ENCODE results near the gene NOP56.

The NOP56 gene, protein sequence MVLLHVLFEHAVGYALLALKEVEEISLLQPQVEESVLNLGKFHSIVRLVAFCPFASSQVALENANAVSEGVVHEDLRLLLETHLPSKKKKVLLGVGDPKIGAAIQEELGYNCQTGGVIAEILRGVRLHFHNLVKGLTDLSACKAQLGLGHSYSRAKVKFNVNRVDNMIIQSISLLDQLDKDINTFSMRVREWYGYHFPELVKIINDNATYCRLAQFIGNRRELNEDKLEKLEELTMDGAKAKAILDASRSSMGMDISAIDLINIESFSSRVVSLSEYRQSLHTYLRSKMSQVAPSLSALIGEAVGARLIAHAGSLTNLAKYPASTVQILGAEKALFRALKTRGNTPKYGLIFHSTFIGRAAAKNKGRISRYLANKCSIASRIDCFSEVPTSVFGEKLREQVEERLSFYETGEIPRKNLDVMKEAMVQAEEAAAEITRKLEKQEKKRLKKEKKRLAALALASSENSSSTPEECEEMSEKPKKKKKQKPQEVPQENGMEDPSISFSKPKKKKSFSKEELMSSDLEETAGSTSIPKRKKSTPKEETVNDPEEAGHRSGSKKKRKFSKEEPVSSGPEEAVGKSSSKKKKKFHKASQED

DNA sequence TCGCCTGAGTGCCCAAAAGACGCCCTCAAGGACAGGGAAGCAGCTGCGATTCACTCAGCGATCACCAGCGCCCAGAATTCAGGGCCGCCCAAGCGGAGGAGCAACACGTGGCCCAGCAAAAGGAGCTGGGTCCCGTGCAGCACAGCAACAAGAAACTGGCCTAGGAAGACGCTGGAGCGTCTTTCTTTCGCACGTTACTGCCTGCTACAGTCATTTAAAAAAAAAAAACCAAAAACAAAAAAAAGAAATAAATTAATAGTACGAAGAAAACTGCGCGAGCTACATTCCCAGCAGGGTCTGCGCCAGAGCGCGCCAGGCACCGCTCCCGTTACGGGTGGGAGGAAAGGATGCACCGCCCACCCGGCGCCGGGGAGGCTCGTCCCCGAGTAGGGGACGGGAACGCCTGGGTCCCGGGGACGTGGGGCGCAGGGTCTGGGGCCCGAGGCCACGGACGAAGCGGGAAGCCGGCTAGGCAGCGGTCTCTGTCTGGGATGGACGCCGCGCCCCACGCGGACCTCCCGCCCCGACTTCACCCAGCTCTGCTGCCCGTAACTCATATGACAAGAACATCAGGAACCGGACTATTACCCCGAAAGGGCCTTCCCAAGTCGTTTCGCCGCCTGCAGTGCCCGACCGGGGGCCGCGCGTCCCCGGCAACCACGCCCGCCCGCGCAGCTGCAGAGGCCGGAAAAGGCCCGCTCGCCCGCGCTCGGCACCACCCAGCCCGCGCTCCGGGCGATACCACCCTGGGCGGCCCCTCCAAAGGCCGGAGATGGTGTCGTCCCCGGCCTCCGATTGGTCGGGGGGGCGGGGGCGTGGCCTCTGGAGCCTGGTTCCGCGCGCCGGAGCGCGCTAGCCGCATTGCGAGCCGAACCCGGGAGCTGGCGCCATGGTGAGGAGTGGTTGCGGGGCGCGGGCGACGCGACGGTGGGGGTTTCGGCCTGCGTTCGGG, at the start of gene NOP56:
NOP56 (plus strand) TSS at position 861 of the 952 bp plus-strand sequence; CDS start at position 890, 29 bp downstream.
- DNase-seq, result peak; percentile 97 to 98 (median 97)

DNA sequence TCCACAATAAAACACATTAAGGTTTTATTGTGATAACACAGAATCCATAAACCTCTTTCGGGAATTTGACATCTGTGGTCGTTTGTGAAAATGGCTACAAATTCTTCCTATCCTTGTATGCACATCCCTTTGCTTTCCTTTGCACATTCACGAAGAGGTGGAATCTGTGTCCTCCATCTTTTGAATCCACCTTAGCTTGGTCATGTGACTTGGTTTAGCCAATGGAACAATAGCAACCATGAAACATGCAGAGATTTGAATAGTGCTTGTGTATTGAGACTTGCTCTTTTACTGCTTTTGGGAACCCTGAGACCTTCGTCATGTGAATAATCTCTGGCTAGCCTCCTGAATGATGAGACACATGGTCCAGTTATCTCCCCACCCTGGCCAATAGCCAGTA, 49.7 kb upstream of the NOP56 start:
- peak in 1 of 3 experiments; percentile 62 for DNase-seq

DNA sequence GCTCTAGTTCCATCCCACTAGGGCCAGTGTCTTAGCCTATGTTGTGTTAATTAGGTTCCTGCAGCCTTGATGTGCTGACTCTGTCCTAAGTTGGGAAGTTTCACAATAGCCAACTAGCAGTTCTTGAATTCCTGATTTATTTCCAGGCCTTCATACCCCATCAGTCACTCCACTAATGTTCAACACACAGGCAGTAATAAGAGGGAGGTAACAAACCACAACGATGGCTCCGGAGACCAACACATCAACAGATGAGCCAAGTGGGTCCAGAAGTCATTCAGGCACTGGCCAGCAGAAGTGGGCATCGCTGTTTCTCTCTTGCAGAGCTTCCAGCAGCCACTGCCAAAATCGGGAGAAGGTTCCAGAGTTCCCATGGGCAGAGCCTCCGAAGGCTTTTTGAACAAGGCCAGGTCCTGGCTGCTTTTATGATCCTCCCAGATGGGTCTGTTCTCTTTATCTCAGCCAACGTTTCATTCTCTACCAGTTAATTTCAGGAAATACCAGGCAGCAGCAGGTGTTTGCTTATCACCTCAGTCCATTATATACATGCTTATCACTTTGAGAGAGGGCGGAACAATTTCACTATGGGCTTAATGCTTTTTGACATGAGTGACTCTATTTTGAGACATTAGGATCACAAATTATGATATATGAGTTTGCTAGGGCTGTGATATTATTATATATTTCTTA, 48.5 kb upstream of the NOP56 start:
- DNase-seq, result peak in 1 of 3 experiments; percentile 48

DNA sequence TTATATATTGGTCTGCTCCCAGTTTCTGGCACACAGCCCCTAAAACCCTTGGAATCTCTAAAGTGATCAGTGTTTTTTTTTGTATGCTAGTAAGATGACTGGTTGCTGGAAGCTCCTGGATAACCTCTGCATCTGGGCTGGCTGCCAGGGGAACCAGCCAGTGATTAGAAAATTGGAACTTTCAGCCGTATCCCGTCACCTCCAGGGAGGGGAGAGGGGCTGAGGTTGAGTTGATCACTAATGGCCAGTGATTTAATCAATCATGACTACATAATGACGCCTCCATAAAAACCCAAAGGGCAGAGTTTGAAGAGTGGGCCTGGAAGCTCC, 48.0 kb upstream of the NOP56 start:
- peak in 1 of 3 experiments; percentile 48 for DNase-seq

DNA sequence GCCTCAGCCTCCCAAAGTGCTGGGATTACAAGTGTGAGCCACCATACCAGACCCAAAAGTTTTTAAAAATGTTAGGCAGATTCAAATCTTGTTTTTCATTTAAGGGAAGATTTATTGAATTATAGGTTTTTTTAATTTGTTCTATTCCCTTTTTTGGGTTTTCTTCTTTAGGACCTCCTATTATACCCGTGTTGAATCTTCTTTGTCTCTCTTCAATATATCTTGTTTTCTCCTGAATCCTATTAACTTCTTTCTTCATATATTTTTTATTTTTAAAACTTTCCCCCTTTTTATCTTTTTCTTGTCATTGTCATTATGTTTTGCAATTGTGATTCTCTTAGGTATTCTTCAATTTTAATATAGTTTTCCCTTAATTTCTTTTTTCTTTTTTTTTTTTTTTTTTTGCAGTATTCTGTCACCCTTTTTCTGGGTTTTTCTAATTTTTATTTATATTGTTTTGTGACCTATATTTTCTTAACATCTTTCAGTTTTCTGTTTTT, 45.9 kb upstream of the NOP56 start:
- DNase-seq, result no peak

DNA sequence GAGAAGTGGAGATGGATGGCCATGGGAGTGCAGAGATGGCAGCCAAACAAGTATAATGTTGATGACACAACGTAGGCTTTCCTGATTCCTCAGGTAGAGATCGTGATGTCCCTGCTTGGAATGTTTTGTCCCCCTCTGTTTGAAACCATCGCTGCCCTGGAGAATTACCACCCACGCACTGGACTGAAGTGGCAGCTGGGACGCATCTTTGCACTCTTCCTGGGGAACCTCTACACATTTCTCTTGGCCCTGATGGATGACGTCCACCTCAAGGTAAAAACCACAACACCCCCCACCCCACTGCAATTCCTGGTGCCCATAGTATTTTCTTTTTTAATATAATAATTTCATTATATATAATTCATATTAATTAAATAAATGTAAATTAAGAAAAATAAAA, 42.1 kb upstream of the NOP56 start:
- no peak for DNase-seq

DNA sequence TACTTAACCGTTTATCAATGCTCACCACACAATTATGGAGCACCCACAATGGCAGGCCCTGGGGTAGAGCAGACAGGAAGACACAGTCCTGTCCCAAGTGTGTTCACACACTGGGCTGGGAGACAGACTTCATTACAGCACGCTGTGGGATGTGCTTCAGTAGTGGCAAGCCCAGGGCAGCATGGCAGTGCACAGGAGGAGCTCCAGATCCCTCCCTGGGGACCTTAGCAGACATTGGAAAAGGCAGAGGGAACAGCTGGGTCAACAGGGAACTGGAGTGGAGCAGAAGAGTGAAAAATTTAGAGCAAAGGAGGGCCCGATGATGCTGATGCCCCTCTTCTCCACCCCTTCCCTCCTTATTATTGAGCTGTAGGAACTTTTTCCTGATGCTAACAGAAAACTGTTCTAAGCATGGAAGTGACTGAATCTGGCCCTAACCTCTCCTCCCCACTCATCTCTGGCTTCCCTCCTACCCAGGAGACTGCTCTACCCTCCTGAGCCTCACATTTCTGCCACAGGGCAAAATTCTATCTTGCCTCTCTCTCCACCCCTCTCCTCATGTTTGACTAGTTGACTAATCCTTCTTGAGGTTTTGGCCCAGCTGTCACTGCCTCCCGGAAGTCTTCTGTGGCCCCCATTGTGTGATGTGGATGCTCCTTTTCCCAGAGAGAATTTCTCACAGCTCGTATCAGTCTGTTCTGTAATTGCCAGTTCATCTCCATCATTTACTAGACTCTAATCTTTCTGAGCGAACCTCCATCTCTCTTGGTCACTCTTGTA, 41.3 kb upstream of the NOP56 start:
- peak in 2 of 3 experiments; percentile 8 to 66 for DNase-seq

DNA sequence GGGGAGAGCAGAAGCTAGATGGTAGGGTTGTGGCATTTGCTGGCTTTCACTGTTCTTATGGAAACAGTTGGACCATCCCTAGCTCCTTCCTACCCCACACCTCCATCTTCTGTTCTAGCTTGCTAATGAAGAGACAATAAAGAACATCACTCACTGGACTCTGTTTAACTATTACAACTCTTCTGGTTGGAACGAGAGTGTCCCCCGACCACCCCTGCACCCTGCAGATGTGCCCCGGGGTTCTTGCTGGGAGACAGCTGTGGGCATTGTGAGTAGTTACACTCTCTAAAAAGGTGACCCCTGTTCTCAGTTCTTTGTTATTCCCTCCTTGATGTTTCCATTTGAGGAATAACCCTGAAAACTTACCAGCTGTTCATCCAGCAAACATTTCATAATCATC, 40.4 kb upstream of the NOP56 start:
- DNase-seq, result no peak

DNA sequence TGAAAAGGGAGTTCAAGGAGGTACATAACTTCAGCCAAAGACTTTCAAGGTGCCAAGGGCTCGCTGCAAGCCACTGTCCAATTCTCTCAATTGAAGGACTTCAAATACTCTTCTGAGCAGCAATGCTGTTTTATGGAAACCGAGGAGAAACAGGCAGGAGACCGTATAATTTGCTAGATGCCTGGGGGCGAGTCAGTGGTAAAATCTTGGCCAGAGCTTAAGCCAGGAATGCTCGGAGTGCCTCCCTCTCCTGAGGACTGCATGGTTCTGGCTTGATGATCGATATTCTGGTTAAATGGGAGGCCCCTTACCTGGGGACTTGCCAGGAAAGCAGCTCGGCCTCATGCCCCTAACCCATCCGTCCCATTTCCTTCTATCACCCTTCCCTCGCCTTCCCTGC, 35.8 kb upstream of the NOP56 start:
- DNase-seq, result no peak

DNA sequence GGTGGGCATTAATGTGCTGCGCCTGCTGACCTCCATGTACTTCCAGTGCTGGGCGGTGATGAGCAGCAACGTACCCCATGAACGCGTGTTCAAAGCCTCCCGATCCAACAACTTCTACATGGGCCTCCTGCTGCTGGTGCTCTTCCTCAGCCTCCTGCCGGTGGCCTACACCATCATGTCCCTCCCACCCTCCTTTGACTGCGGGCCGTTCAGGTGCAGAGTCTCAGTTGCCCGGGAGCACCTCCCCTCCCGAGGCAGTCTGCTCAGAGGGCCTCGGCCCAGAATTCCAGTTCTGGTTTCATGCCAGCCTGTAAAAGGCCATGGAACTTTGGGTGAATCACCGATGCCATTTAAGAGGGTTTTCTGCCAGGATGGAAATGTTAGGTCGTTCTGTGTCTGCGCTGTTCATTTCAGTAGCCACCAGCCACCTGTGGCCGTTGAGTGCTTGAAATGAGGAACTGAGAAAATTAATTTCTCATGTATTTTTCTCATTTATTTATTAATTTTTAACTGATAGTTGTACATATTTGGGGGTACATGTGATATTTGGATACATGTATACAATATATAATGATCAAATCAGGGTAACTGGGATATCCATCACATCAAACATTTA, 35.2 kb upstream of the NOP56 start:
- no peak for DNase-seq

DNA sequence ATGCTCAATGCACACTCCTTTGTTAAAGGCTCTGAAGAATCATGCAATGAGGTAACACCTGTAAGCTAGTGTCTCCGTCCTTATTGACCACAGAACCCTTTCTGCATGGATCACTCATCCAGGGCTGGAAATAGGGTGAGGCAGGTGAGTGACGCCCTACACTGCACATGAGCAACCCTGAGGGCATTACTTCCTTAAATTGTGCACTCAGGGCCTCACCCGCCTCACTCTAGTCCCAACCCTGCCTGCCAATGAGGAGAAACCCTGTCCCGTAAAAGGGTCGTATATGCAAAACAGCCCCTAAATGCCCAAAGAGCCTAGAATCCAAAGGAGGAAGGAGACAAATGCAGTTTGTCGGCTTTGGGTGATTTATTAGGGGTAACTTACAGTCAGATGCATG, 33.6 kb upstream of the NOP56 start:
- DNase-seq, result no peak

DNA sequence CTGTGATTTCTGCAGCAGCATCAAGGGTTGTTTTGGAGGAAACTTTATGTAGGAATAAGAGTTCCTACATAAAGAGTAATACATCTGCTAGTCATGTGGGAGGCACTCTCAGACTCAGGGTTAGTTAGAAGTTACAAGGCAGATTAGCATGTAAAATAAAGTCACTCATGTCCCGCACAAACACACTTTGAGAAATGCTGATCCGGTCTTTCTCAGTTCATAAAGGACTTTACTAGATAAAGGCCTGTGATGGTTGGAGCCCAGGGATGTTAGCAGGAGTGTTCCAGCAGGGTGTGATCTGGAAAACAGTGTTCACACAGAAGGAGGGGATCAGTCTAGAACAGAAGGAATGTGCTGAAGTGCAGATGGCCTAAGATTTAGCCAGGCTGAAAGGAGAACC, 33.1 kb upstream of the NOP56 start:
- no peak for DNase-seq

DNA sequence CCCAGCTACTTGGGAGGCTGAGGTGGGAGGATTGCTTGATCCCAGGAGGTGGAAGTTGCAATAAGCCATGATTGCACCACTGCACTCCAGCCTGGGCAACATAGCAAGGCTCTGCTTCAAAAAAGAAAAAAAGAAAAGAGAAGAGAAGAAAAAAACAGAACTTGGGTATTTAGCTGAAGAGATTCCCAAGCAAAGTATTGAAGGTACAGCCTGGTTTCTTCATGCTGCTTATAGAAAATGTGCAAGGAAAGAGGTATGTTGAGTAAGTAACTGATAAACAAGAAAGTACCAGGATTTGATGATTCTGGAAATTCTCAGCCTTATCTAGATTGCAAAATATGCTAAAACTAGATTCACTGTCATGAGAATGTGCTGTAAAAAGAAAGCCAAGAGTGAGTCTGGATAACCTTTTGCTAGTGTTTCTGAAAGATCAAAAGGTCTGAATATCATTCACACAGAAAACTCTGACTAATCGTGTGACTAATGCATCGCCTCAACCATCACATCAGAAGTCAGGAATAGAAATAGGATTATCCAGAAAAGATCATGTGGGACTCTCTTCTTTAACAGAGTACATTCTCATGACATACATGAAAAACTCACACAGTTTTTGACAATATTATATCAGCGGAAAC, 32.4 kb upstream of the NOP56 start:
- no peak for DNase-seq

DNA sequence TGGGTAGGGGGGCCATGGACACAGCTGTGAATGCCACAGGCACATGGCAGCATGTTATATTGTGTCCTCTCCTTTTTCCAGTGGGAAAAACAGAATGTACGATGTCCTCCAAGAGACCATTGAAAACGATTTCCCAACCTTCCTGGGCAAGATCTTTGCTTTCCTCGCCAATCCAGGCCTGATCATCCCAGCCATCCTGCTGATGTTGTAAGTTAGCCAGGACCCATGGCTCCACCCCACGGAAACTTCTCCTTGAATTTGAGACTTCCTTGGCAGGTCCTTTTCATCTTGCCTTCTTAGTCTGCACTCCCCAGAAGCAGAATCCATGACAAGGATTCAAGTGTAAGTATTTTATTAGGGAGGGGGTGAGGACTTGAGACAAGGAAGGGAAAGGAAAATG, 28.2 kb upstream of the NOP56 start:
- no peak for DNase-seq

DNA sequence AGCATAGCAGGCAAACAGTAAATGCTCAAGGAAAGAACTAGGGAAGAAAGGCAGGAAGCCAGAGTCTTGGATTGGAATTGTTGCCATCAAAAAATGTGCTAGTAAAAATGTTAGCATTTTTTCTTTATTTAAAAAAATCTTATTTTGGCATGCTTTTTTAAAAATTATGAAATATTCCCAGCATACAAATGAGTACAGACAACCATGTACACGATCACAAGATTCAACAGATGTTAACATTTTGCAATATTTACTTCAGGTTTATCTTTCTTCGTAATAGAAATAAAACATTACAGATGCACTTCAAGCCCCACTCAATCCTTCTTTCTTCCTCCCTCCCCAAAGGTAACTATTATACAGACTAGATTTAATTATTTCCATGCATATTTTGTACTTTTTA, 27.4 kb upstream of the NOP56 start:
- DNase-seq, result no peak

DNA sequence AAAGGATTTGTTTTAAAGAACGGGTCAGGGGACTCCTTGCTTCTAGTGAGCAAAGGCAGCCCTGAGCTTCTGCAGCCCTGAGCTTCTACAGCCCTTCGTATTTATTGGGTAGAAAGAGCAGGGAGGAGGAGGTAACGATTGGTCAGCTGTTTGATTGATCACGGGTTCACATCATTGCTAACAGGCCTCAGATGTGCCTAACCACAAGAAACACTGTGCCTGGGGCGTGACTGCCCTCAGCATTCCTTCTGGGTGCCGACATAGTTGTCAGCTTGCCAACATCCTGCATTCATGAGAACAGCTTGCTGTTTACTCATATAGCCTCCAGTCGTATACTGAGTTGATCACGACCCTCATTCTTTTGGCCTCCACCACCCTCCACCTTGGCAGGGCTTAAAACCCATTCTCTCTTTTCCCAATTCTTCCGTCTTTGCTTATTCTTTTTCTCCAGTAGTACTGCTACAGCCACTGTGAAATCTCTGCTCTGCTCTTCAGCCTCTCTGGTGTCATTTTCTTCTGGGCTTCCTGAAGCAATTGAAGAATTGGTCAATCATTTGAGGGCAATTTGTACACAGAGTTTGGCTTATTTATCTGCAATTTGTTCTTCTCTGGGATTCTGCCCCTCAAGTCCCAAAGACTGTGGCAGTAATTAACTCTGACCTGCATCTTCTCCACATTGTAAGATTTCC, 25.4 kb upstream of the NOP56 start:
- no peak for DNase-seq

DNA sequence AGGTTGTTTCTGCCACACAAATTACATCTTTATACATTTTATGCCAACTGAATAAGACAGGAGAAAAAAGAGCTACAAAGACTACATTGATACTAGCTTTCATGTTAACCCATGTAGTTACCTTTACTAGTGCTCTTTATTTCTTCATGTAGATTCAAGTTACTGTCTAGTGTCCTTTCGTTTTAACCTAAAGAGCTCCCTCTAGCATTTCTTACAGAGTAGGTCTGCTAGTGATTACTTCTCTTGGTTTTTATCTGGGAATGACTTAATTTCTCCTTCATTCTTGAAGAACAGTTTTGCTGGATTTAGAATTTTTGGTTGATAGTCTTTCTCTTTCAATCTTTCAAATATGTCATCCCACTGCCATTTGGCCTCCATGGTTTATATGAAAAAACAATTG, 21.2 kb upstream of the NOP56 start:
- peak in 1 of 3 experiments; percentile 18 for DNase-seq

DNA sequence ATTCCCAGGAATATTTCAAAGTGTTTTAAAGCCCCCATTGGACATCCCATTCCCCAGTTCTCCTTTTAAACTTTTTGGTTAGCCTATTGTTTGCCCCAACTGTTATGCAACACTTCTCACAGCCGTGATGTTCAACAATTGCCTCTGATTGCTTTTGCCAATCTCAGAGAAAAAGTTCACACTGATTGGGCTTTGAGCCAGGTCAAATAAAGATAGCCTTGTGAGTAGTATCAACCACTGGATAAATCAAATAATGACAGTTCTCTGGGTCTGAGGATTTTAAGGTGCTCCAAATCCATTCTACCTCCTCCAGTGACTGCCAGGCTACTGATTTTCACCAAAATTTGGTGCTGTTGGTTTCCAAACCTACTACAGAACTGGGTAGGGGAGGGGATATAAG, 19.1 kb upstream of the NOP56 start:
- no peak for DNase-seq

DNA sequence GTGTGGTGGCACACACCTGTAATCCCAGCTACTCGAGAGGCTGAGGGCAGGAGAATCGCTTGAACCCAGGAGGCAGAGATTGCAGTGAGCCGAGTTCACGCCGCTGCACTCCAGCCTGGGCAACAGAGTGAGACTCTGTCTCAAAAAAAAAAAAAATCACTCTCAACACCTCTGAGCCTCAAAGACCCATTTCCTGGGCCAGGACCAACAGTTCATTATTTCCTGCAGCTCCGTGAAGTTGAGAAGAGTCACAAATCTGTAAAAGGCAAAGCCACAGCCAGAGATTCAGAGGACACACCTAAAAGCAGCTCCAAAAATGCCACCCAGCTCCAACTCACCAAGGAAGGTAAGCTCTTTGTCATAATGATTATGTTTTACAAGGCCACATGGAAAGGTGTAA, 15.2 kb upstream of the NOP56 start:
- no peak for DNase-seq

DNA sequence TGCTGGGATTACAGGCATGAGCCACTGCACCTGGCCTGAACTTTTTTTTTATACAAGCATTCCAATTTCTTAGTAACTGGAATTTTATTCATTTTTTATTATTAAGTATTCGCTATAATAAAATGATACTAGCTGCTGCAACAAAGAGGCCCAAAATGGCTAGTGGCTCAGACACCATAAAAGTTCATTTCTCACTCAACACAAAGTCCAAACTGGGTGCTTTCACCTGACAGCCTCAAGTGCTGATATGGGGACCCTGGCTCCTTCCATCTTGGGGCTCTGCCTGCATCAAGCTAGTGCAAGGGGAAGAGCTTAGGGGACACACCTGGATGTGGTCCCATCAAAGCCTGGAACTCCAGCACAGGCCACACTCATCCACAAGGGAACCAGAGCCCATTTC, 12.2 kb upstream of the NOP56 start:
- DNase-seq, result no peak

Data from NCI-H1417 (cell line).